Small intestine (tissue), 7 donors: Measurements from ENCODE around the gene TNNT3. TPM values are rescaled to one million over a fixed set of nuclear protein-coding genes. Genes with fewer than 3 reads are reported as not detected.

Source experiments
- DNase-seq, 2 donors: peaks; one replicate each; pipeline versions ENCODE4 v3.0.0 to v3.0.0-alpha.2; 2013
- FAIRE-seq: peaks from 2 replicates; lab custom pipeline; 2012; peaks lifted over from hg19 to GRCh38; lab: Jason Lieb, UNC
- H3K27ac ChIP-seq, 3 donors: one replicate each; pipeline ENCODE4 v1.5.1; 2013; ENCODE audit warnings: low read length in 2 of 3, mild to moderate bottlenecking in 2 of 3, control low read depth in 1 of 3, inconsistent platforms in 1 of 3, low read depth in 1 of 3, moderate library complexity in 1 of 3
- H3K27me3 ChIP-seq, 3 donors: one replicate each; pipeline ENCODE4 v1.6.1; 2013; ENCODE audit warnings: low read length in 3 of 3, inconsistent platforms in 1 of 3; ENCODE audit not compliant: control insufficient read depth in 3 of 3, insufficient read depth in 3 of 3
- H3K36me3 ChIP-seq, 3 donors: one replicate each; pipeline ENCODE4 v1.6.1; 2013; ENCODE audit warnings: low read length in 3 of 3, inconsistent platforms in 1 of 3, low read depth in 1 of 3, mild to moderate bottlenecking in 1 of 3, moderate library complexity in 1 of 3; ENCODE audit not compliant: control insufficient read depth in 3 of 3, insufficient read depth in 2 of 3
- H3K4me1 ChIP-seq, 3 donors: one replicate each; pipeline ENCODE4 v1.6.1; 2013; ENCODE audit warnings: low read length in 2 of 3, inconsistent platforms in 1 of 3, low read depth in 1 of 3, mild to moderate bottlenecking in 1 of 3, moderate library complexity in 1 of 3; ENCODE audit not compliant: control insufficient read depth in 3 of 3, insufficient read depth in 2 of 3
- H3K4me3 ChIP-seq, 3 donors: one replicate each; pipeline ENCODE4 v1.5.1; 2013; ENCODE audit warnings: low read length in 3 of 3, control low read depth in 1 of 3, inconsistent platforms in 1 of 3, low read depth in 1 of 3, mild to moderate bottlenecking in 1 of 3, moderate library complexity in 1 of 3
- H3K9me3 ChIP-seq, 2 donors: one replicate each; pipeline ENCODE4 v1.6.1; 2013; ENCODE audit warnings: low read depth in 1 of 2, low read length in 1 of 2; ENCODE audit not compliant: control insufficient read depth in 2 of 2, insufficient read depth in 1 of 2
- WGBS, 3 donors: extraction: QIAGEN DNeasy Blood & Tissue Kit; methylation state at CpG; one replicate each; pipeline ENCODE4 v1.1.7; 2013; 5-methylcytosine and 5-hydroxymethylcytosine counted together
- polyA plus RNA-seq, 4 donors: library from polyadenylated mRNA; stranded (reverse) in 3 of 4; unstranded in 1 of 4; fragments of 200-250 nt in 3 of 4; fragments of 120-200 nt in 1 of 4; gene quantifications; one replicate each; pipeline versions ENCODE4 v1.2.1 to v1.2.3, GENCODE V29; 2013
- donor health status: healthy with polysubstance abuse.
- donor health status: control.
- donor health status: control.
- donor health status: Bipolar disorder and iron deficiency.
- donor health status: healthy.

The TNNT3 gene
- polyA plus RNA-seq, 4 donors, result 0.66 to 17.7 (median 4.4) TPM

DNA sequence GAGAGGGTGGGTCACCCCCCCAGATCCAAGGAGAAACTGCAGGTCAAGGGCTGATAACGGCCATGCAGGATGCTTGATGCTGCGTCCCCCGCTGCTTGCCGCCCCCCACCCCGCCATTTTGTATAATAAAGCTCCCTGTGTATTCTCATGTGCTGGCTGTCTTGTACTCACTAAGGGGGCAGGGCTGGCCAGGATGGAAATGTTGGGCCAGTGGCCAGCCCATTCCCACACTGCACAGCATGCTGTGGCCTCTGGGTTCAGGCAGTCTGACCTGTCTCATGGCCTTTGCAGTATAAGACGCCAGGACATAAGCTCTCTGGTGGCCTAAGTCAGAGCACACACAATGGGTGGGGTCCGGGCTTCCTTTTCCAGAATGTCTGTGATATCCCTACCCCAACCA, 27.4 kb upstream of the TNNT3 start:
- H3K27me3 ChIP-seq, result peaks cover 0 to 3% (median 0%) of the 10 kb centered on the region in 3 donors
- no peaks in the 10 kb centered on the region for H3K4me1 ChIP-seq
- H3K9me3 ChIP-seq, result no peaks in the 10 kb centered on the region
- no peak overlapping the region for H3K4me3 ChIP-seq
- DNase-seq, result no peak
- no peak overlapping the region for H3K27ac ChIP-seq
- peaks cover 0 to 5% (median 0%) of the 10 kb centered on the region in 3 donors for H3K36me3 ChIP-seq
- 90 to 91% (median 91%) methylated on average over 7 of the region's 7 CpGs for WGBS, 3 donors
- FAIRE-seq, result no peak

DNA sequence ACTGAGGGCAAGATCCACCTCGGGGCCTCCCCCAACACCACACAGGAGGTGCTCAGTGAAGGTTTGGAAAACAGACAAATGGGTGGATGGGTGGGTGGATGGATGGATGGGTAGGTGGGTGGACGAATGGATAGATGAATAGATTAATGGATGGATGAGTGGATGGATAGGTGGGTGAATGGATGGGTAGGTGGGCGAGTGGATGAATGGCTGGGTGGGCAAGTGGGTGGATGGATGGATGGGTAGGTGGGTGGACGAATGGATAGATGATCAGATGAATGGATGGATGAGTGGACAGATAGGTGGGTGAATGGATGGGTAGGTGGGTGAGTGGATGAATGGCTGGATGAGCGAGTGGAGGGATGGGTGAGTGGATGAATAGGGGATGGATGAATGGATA, 26.9 kb upstream of the TNNT3 start:
- no peak for DNase-seq
- no peak for FAIRE-seq
- Histone ChIP-seq H3K4me1 (no peaks in the 10 kb centered on the region), H3K36me3 (peaks cover 0 to 4% (median 0%) of the 10 kb centered on the region in 3 donors), H3K27me3 (peaks cover 0 to 3% (median 0%) of the 10 kb centered on the region in 3 donors), H3K4me3 (no peak overlapping the region), H3K9me3 (no peaks in the 10 kb centered on the region), H3K27ac (no peak overlapping the region)
- 68 to 88% (median 85%) methylated on average over 5 of the region's 5 CpGs for WGBS, 3 donors

DNA sequence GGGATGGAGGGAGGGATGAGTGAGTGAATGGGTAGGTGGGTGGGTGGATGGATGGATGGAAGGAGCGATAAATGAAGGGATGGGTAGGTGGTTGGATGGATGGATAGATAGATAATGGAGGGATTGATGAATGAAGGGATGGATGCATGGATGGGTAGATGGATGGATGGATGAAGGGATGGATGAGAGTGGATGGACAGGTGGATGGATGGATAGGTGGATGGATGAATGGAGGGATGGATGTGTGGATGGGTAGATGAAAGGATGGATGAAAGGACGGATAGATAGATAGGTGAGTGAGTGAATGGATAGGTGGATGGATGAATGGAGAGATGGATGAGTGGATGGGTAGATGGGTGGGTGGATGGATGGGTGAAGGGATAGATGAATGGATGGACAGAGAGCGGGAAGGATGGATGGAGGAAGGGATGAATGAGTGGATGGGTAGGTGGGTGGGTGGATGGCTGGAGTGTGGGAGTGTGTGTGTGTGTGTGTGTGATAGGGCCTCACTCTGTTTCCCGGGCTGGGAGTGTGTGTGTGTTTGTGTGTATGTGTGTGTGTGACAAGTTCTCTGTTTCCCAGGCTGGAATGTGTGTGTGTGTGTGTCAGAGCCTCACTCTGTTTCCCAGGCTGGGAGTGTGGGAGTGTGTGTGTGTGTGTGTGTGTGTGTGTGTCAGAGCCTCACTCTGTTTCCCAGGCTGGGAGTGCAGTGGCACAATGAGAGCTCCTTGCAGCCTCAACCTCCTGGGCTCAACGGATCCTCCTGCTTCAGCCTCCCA, 25.7 kb upstream of the TNNT3 start:
- H3K4me1 ChIP-seq, result peaks cover 0 to 3% (median 0%) of the 10 kb centered on the region in 3 donors
- FAIRE-seq (no peak), DNase-seq (no peak)
- peaks cover 0 to 3% (median 0%) of the 10 kb centered on the region in 3 donors for H3K27me3 ChIP-seq
- no peak overlapping the region for H3K27ac ChIP-seq
- no peak overlapping the region for H3K4me3 ChIP-seq
- no peaks in the 10 kb centered on the region for H3K9me3 ChIP-seq
- H3K36me3 ChIP-seq, result no peaks in the 10 kb centered on the region
- WGBS, 3 donors, result 79 to 89% (median 84%) methylated on average over 5 of the region's 5 CpGs

DNA sequence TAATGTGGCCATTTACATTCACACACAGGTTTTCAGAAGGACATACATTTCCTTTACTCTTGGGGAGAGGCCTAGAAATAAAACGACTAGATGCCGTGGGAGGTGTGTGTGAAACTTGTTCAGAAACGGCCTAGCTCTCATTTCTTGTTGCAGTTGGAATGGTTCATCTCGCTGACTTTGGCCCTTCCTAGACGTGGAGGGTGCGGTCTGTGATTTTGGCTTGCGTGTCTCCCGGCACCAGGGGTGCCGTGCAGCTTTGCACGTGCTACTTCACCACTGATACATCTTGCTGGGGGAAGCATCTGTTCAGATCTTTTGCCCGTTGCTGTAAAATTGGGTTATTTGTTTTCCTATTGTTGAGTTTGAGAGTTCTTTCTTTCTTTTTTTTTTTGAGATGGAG, 24.7 kb upstream of the TNNT3 start:
- no peaks in the 10 kb centered on the region for H3K9me3 ChIP-seq
- peaks cover 0 to 3% (median 0%) of the 10 kb centered on the region in 3 donors for H3K27me3 ChIP-seq
- no peaks in the 10 kb centered on the region for H3K36me3 ChIP-seq
- DNase-seq, result no peak
- WGBS, 3 donors, result 88 to 90% (median 88%) methylated on average over 11 of the region's 11 CpGs
- H3K27ac ChIP-seq, result no peak overlapping the region
- H3K4me3 ChIP-seq, result no peak overlapping the region
- H3K4me1 ChIP-seq, result peaks cover 0 to 9% (median 0%) of the 10 kb centered on the region in 3 donors
- FAIRE-seq, result no peak

DNA sequence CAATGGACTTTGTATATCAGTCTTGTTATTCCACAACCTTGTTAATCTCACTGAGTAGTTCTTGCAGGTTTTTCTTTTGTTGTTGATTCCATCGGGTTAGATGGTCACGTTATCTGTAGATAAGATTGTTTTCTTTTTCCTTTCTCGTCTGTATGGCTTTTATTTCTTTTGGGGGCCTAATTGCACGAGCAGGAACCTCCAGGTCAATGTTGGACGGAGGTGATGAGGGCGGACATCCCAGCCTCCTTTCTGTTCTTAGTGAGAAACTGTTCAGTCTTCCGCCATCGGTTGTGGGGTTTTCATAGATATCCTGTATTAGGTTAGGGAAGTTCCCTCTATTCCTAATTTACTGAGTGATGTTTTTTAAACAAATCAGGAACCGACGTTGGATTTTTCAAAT, 23.0 kb upstream of the TNNT3 start:
- Histone ChIP-seq H3K27ac (no peak overlapping the region), H3K27me3 (peaks cover 0 to under 1% (median 0%) of the 10 kb centered on the region in 3 donors), H3K36me3 (no peaks in the 10 kb centered on the region), H3K4me1 (peaks cover 0 to 9% (median 0%) of the 10 kb centered on the region in 3 donors), H3K4me3 (no peak overlapping the region), H3K9me3 (no peaks in the 10 kb centered on the region)
- DNase-seq, result no peak
- 49 to 62% (median 57%) methylated on average over 10 of the region's 10 CpGs for WGBS, 3 donors
- no peak for FAIRE-seq

DNA sequence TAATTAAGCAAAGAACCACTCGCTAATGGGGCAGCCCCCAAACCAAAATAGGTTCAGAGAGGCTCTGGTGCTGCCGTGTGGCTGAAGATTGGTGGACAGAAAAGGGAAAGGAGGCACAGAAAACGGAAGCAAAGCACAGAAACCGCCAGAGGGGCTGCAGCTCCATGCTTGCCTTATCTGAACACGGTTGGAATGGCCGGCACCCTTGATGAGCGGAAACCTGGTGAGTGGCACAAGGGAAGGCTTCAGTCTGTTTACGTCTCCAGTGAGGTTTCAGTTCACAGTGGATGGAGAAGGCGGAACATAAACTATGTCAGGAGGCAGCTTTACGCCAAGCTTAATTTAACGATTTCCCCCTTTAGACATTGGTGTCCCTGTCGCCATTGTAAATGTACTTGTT, 22.6 kb upstream of the TNNT3 start:
- Histone ChIP-seq H3K27ac (peak overlapping the region in 1 of 3 donors; percentile 8), H3K4me3 (no peak overlapping the region), H3K36me3 (no peaks in the 10 kb centered on the region), H3K4me1 (peaks cover 0 to 9% (median 0%) of the 10 kb centered on the region in 3 donors), H3K27me3 (no peaks in the 10 kb centered on the region), H3K9me3 (no peaks in the 10 kb centered on the region)
- 73 to 82% (median 73%) methylated on average over 12 of the region's 12 CpGs for WGBS, 3 donors
- FAIRE-seq (no peak), DNase-seq (no peak)

DNA sequence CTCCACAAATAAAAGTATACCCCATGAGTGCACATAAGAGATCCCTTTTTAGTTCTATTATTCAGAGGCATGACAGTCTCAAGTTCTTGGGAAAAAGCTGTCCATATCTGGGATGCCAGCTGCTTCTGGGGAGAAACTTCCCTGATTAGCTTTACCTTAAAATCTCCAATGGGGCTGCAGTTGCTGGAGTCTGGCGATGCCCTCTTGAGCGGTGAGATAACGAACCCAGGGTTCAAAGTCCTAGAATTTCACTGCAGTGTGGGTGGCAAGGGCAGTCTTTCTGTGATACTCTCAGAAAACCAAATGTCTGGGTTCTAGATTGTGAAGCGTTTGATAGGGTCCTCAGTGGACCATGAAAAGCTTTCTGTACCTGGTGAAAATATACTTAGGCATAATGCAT, 20.4 kb upstream of the TNNT3 start:
- 13 to 63% (median 35%) methylated on average over 4 of the region's 4 CpGs for WGBS, 3 donors
- FAIRE-seq (no peak), DNase-seq (peak; percentile 61 to 62)
- Histone ChIP-seq H3K4me3 (no peak overlapping the region), H3K9me3 (no peaks in the 10 kb centered on the region), H3K27ac (no peak overlapping the region), H3K36me3 (no peaks in the 10 kb centered on the region), H3K4me1 (peaks cover 0 to 9% (median 0%) of the 10 kb centered on the region in 3 donors), H3K27me3 (peaks cover 0 to 2% (median 0%) of the 10 kb centered on the region in 3 donors)

DNA sequence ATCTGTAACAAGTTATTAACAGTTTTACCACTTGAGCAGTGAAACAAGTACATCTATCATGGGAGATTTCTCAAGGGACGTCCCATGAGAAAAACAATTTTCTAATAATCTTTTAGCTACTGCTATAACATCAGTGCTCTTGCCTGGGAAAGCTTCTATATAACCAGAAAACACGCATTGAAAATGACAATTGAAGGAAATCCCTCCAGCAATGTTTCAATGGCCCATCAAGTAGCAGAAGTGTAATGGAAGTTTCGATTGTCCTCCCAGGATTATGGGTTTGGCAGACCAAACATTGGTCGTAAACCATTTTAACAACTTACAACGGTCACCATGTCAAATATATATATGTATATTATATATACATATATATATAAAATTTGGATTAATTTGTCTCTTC, 19.8 kb upstream of the TNNT3 start:
- Histone ChIP-seq H3K36me3 (no peaks in the 10 kb centered on the region), H3K4me1 (peaks cover 0 to 9% (median 0%) of the 10 kb centered on the region in 3 donors), H3K27me3 (peaks cover 0 to 2% (median 0%) of the 10 kb centered on the region in 3 donors), H3K9me3 (no peaks in the 10 kb centered on the region), H3K4me3 (no peak overlapping the region), H3K27ac (no peak overlapping the region)
- DNase-seq (no peak), FAIRE-seq (no peak)
- WGBS, 3 donors, result 83 to 88% (median 85%) methylated on average over 5 of the region's 5 CpGs
